Gastrocnemius medialis (tissue), 4 donors: ENCODE data around the gene DPCD.

Experiments used
- CTCF ChIP-seq, 5 experiments: fragments of 450-650 bp in 3 of 5; fragments of 200-600 bp in 2 of 5; sonication (generic) in 2 of 5; IDR thresholded peaks in 4 of 5; conservative IDR thresholded peaks in 1 of 5; 1 replicate in 4 of 5; 2 replicates in 1 of 5; pipeline ENCODE4 v1.5.1; 2016 to 2019; ENCODE audit warnings: antibody characterized with exemption in 5 of 5, mild to moderate bottlenecking in 3 of 5, moderate library complexity in 3 of 5
- POLR2A ChIP-seq, 2 donors: fragments of 450-650 bp; IDR thresholded peaks; one replicate each; pipeline ENCODE4 v1.6.1; 2017; ENCODE audit warnings: antibody characterized with exemption in 2 of 2, mild to moderate bottlenecking in 2 of 2, moderate library complexity in 2 of 2

- no peak for TF ChIP-seq CTCF (IDR thresholded peaks at IDR 0.05 in 4 of 5, conservative IDR thresholded peaks at IDR 0.05 in 1 of 5)
- TF ChIP-seq POLR2A (IDR thresholded peaks at IDR 0.05), result no peak
Measured at GRCh38 chr10:101647255-101647654, 59.1 kb downstream of the DPCD start.
